HG03159 (cell line): ENCODE results near the gene IFRD2.
"Not testable (repeated sequence)": the region's sequence is repeated elsewhere in the genome, so short reads cannot be mapped to it uniquely, and the experiment has no call there.

Source experiments
- ATAC-seq: cut with Tn5 transposase; IDR thresholded peaks from one replicate; pipeline ENCODE4 v1.9.1; 2021; ENCODE audit warnings: mild to moderate bottlenecking, moderate library complexity; ENCODE audit not compliant: unreplicated experiment

IFRD2 gene

GRCh38 chr3:50324351-50325112 lies 32.3 kb upstream of the IFRD2 start:
- no peak for ATAC-seq

- no peak for ATAC-seq
Observed at GRCh38 chr3:50323614-50324199, 31.5 kb upstream of the IFRD2 start.

- ATAC-seq, result no peak
Observed at GRCh38 chr3:50323092-50323600, 30.9 kb upstream of the IFRD2 start.

GRCh38 chr3:50322386-50323091 lies 30.3 kb upstream of the IFRD2 start, which contains the start of gene HYAL2:
Gene HYAL2, minus strand, starts transcription at chr3:50322745. Its CDS starts 2,256 bp downstream, at chr3:50320489.
- no peak for ATAC-seq

GRCh38 chr3:50322115-50322385 lies 29.8 kb upstream of the IFRD2 start:
- no peak for ATAC-seq

GRCh38 chr3:50321336-50322114 lies 29.3 kb upstream of the IFRD2 start:
- peak; percentile 75 for ATAC-seq

GRCh38 chr3:50320853-50321335 lies 28.7 kb upstream of the IFRD2 start:
- peak; percentile 45 for ATAC-seq

GRCh38 chr3:50319894-50320625 lies 27.8 kb upstream of the IFRD2 start:
- ATAC-seq, result no peak

GRCh38 chr3:50319181-50319893 lies 27.1 kb upstream of the IFRD2 start:
- no peak for ATAC-seq

GRCh38 chr3:50318615-50319014 lies 26.4 kb upstream of the IFRD2 start:
- ATAC-seq, result no peak

- ATAC-seq, result no peak
Observed at GRCh38 chr3:50318163-50318562, 25.9 kb upstream of the IFRD2 start.

GRCh38 chr3:50317300-50317699 lies 25.1 kb upstream of the IFRD2 start:
- ATAC-seq, result no peak

- ATAC-seq, result no peak
Observed at GRCh38 chr3:50316657-50317242, 24.5 kb upstream of the IFRD2 start.

- ATAC-seq, result no peak
Observed at GRCh38 chr3:50314816-50315215, 22.6 kb upstream of the IFRD2 start.

- ATAC-seq, result no peak
Observed at GRCh38 chr3:50314342-50314741, 22.1 kb upstream of the IFRD2 start.

- not testable (repeated sequence) for ATAC-seq
Observed at GRCh38 chr3:50312041-50312440, 19.8 kb upstream of the IFRD2 start.

- ATAC-seq, result no peak
Observed at GRCh38 chr3:50304601-50305000, 12.4 kb upstream of the IFRD2 start.

- ATAC-seq, result no peak
Observed at GRCh38 chr3:50303013-50303815, 11.0 kb upstream of the IFRD2 start, which contains the start of gene HYAL1. Gene HYAL1, minus strand, starts transcription at chr3:50303574. Its CDS starts 618 bp downstream, at chr3:50302956.
